Jurkat, Clone E6-1 (cell line): ENCODE measurements around the gene ARF1. TPM values are rescaled to one million over a fixed set of nuclear protein-coding genes. Genes with fewer than 3 reads are reported as not detected.

Source experiments
- DNase-seq: peaks from one replicate; pipeline ENCODE4 v3.0.0-alpha.2; 2011; ENCODE audit warnings: low read depth, low spot score
- H3K4me3 ChIP-seq: 2 replicates; pipeline ENCODE4 v1.5.1; 2011; ENCODE audit warnings: mild to moderate bottlenecking, low read length, control low read depth, moderate library complexity
- polyA plus RNA-seq: library from polyadenylated mRNA; unstranded; fragments of >200 nt; gene quantifications from one replicate; pipeline ENCODE4 v1.2.1, GENCODE V29; 2012; ENCODE audit warnings: missing spikeins; ENCODE audit not compliant: insufficient read length, insufficient read depth

Gene ARF1
- 357 TPM for polyA plus RNA-seq

GRCh38 chr1:228082214-228082917 lies at the start of gene ARF1:
ARF1 (plus strand) TSS chr1:228082708; CDS start chr1:228097115, 14,407 bp downstream.
- peak within 1 kb of the TSS; percentile 96 for H3K4me3 ChIP-seq
- peak; percentile 91 for DNase-seq

GRCh38 chr1:228033376-228033775 lies 49.1 kb upstream of the ARF1 start:
- no peak overlapping the region for H3K4me3 ChIP-seq
- DNase-seq, result no peak

GRCh38 chr1:228034954-228035837 lies 47.3 kb upstream of the ARF1 start:
- no peak overlapping the region for H3K4me3 ChIP-seq
- DNase-seq, result no peak

GRCh38 chr1:228035844-228036243 lies 46.7 kb upstream of the ARF1 start:
- DNase-seq, result no peak
- H3K4me3 ChIP-seq, result no peak overlapping the region

- no peak for DNase-seq
- H3K4me3 ChIP-seq, result no peak overlapping the region
Observed at GRCh38 chr1:228036701-228037231, 45.7 kb upstream of the ARF1 start.

GRCh38 chr1:228037401-228038386 lies 44.8 kb upstream of the ARF1 start:
- H3K4me3 ChIP-seq, result no peak overlapping the region
- no peak for DNase-seq

GRCh38 chr1:228038387-228039005 lies 44.0 kb upstream of the ARF1 start:
- H3K4me3 ChIP-seq, result no peak overlapping the region
- no peak for DNase-seq

GRCh38 chr1:228039006-228039903 lies 43.3 kb upstream of the ARF1 start:
- no peak for DNase-seq
- H3K4me3 ChIP-seq, result no peak overlapping the region

- no peak overlapping the region for H3K4me3 ChIP-seq
- no peak for DNase-seq
Observed at GRCh38 chr1:228039986-228040385, 42.5 kb upstream of the ARF1 start.

GRCh38 chr1:228041316-228041715 lies 41.2 kb upstream of the ARF1 start:
- no peak overlapping the region for H3K4me3 ChIP-seq
- no peak for DNase-seq

GRCh38 chr1:228042508-228042907 lies 40.0 kb upstream of the ARF1 start:
- no peak overlapping the region for H3K4me3 ChIP-seq
- DNase-seq, result no peak

- DNase-seq, result no peak
- H3K4me3 ChIP-seq, result no peak overlapping the region
Observed at GRCh38 chr1:228043281-228043848, 39.1 kb upstream of the ARF1 start.

GRCh38 chr1:228044961-228045360 lies 37.5 kb upstream of the ARF1 start:
- no peak for DNase-seq
- no peak overlapping the region for H3K4me3 ChIP-seq

- no peak for DNase-seq
- H3K4me3 ChIP-seq, result no peak overlapping the region
Observed at GRCh38 chr1:228045405-228045804, 37.1 kb upstream of the ARF1 start.

- DNase-seq, result no peak
- H3K4me3 ChIP-seq, result no peak overlapping the region
Observed at GRCh38 chr1:228045871-228046270, 36.6 kb upstream of the ARF1 start.

GRCh38 chr1:228046421-228047182 lies 35.9 kb upstream of the ARF1 start:
- H3K4me3 ChIP-seq, result no peak overlapping the region
- no peak for DNase-seq

GRCh38 chr1:228047183-228047466 lies 35.4 kb upstream of the ARF1 start:
- no peak overlapping the region for H3K4me3 ChIP-seq
- DNase-seq, result no peak
